ENCODE measurements around the gene IL31.
"Not testable (repeated sequence)": the region's sequence is repeated elsewhere in the genome, so short reads cannot be mapped to it uniquely, and the experiment has no call there.

IL31 gene

DNA sequence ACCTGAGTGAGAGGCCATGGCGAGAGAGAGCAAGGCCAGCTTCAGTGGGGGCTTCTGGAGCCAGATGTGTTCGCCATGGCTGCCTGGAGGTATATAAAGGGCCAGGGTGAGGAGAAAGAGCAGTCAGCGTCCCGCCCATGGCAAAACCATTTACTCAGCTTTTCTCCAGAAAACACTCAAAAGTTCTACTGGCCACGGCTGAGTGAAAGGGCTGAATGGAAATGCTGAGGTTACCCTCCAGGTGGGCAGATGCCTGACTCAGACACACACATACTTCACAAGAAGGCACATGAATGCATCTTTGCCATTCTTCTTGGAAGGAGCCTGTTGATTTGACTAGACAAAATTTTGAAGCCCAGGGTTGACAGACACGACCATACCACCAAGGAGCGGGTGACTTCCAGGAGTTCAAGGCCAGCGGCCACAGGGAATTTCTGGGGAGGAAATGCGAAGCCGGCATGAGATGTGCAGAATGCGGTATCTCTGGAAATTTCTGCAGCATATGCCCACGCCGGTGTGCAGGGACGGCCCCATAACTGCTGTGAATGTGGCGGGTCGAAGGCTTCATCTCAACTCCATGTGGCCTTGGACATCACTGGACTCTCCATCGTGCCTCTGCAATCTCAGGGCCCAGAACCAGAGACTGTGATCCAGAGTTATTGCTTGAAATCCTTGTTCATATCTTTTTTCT is at the start of gene IL31:
Gene IL31, minus strand, starts transcription at position 67 of the 691 bp plus-strand sequence. Its CDS starts 49 bp downstream, at position 18.
- DNase-seq (ENCODE audit: low read depth in 1 of 2, low spot score in 1 of 2) = no peak
- in situ Hi-C loops (cut with HindIII; ENCODE audit: low pct_unique_long_range_greater_than_20kb, low sequenced_read_pairs) = no loop called here
- TF ChIP-seq JUND (IDR thresholded peaks at IDR 0.05; ENCODE audit: low read depth) = no peak

DNA sequence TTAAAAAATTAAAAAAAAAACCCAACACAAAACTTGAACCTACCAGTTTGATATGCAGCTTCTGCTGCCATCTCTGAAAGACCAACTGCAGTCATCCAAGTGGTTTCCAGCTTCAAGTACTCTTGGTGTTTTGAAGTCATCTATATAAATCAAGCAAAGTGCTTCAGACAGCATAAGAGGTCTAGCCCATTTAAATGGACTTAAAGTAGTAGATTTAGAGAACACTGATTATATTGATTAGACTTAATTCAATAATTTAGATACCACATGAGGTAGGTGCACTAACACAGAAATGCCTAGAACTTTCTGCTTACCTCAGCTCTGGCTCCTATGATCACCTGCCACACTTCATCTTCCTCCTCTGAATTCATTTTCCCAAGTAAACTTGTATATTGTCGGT is 42.4 kb upstream of the IL31 start:
- no peak for TF ChIP-seq JUND (IDR thresholded peaks at IDR 0.05; ENCODE audit: low read depth)
- in situ Hi-C loops (cut with HindIII; ENCODE audit: low pct_unique_long_range_greater_than_20kb, low sequenced_read_pairs) = no loop called here
- no peak for DNase-seq (ENCODE audit: low read depth in 1 of 2, low spot score in 1 of 2)

DNA sequence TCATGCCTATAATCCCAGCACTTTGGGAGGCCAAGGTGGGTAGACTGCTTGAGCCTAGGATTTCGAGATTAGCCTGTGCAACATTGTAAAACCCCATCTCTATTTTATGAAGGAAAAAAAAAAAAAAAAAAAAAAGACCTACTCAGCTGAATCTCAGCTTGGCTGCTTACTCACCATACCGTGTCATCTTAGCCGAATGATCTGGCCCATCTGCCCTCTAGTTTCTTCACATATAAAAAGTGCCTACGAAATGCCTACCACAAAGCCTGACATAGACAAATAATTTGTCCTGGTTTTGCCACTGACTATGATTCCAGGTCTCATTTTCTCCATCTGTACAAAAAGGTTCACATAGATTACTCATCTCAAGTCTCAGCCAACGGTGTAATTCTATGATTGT is 41.8 kb upstream of the IL31 start:
- no peak for TF ChIP-seq JUND (IDR thresholded peaks at IDR 0.05; ENCODE audit: low read depth)
- in situ Hi-C loops (cut with HindIII; ENCODE audit: low pct_unique_long_range_greater_than_20kb, low sequenced_read_pairs) = no loop called here

DNA sequence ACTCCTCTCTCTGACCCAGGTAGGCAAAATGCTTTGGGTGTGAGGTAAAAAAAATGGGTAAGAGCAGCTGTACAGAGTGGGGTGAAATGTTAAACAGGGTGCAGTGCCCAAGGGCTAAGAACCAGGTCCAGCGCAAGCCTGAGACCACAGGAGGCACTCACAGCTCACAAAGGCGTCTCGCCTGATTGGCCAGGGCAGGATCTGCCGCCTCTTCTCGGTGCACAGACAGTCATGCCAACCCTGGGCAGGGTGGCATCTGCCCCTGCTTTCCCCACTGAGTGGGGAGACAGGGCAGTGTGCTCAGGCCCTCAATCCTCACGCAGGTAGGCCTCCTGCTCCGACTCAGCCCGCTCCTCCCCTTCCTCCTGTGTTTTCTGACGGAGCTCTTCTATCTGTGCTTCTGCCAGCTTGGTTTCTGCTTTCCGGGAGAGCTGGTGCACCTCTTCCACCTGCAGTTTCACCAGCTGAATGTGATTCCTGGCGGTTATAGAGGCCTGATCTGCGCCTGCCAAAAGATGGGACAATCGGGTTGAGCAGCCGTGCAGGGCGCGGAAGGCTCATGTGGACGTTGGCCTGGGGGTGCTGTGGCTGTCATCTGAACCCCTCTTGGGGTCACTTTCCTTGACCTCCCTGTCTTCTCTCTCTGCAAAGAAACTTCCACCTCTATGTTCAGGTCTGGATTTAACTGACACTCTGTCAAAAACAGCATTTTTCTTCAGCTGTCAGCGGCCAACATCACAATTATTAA is 34.2 kb upstream of the IL31 start:
- in situ Hi-C loops (cut with HindIII; ENCODE audit: low pct_unique_long_range_greater_than_20kb, low sequenced_read_pairs) = no loop called here
- no peak for TF ChIP-seq JUND (IDR thresholded peaks at IDR 0.05; ENCODE audit: low read depth)
- DNase-seq (ENCODE audit: low read depth in 1 of 2, low spot score in 1 of 2) = no peak

More for the DNA sequence above, 41.8 kb upstream of the IL31 start:
- no peak for DNase-seq (ENCODE audit: low read depth in 1 of 2, low spot score in 1 of 2)

DNA sequence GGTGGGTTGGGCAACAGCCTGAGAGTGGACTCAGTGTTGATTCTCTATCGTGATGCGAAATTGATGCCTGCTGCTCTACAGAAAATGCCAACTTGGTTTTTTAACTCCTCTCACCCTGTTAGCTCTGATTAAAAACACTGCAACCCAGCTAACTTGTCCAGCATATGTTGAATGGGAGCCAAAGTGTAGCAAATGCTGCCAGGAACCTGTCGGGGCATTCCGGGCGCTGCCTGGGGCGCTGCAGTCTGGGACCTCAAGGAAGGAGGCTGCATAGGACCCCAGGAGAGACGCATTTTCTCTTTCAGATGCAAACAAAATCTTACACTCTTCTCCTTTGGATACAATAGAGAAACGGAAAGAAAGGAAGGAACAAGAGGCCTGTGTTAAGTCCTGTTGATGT is 33.4 kb upstream of the IL31 start:
- in situ Hi-C loops (cut with HindIII; ENCODE audit: low pct_unique_long_range_greater_than_20kb, low sequenced_read_pairs) = no loop called here
- no peak for TF ChIP-seq JUND (IDR thresholded peaks at IDR 0.05; ENCODE audit: low read depth)
- DNase-seq (ENCODE audit: low read depth in 1 of 2, low spot score in 1 of 2) = no peak

DNA sequence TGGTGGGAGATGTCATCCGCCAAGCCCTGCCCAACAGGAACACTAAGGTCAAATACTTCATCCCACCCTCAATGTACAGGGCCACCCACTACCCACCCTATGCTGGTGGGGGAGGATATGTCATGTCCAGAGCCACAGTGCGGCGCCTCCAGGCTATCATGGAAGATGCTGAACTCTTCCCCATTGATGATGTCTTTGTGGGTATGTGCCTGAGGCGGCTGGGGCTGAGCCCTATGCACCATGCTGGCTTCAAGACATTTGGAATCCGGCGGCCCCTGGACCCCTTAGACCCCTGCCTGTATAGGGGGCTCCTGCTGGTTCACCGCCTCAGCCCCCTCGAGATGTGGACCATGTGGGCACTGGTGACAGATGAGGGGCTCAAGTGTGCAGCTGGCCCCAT is 33.0 kb upstream of the IL31 start:
- TF ChIP-seq JUND (IDR thresholded peaks at IDR 0.05; ENCODE audit: low read depth) = no peak
- in situ Hi-C loops (cut with HindIII; ENCODE audit: low pct_unique_long_range_greater_than_20kb, low sequenced_read_pairs) = no loop called here
- DNase-seq (ENCODE audit: low read depth in 1 of 2, low spot score in 1 of 2) = no peak

DNA sequence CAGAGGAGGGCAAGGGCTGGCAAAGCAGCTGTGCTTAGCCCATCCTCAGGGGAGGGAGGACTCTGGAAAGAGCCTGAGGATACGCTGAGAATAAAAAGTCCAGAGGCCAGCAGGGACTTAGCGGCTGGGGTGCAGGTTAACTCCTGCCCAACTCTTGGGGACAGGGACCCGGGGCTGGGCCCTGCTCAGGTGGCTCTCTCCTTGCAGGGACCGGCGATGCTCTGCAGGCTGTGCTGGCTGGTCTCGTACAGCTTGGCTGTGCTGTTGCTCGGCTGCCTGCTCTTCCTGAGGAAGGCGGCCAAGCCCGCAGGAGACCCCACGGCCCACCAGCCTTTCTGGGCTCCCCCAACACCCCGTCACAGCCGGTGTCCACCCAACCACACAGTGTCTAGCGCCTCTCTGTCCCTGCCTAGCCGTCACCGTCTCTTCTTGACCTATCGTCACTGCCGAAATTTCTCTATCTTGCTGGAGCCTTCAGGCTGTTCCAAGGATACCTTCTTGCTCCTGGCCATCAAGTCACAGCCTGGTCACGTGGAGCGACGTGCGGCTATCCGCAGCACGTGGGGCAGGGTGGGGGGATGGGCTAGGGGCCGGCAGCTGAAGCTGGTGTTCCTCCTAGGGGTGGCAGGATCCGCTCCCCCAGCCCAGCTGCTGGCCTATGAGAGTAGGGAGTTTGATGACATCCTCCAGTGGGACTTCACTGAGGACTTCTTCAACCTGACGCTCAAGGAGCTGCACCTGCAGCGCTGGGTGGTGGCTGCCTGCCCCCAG is 32.3 kb upstream of the IL31 start:
- in situ Hi-C loops (cut with HindIII; ENCODE audit: low pct_unique_long_range_greater_than_20kb, low sequenced_read_pairs) = no loop called here
- TF ChIP-seq JUND (IDR thresholded peaks at IDR 0.05; ENCODE audit: low read depth) = no peak
- DNase-seq (ENCODE audit: low read depth in 1 of 2, low spot score in 1 of 2) = peak in 1 of 2 experiments; percentile 30

DNA sequence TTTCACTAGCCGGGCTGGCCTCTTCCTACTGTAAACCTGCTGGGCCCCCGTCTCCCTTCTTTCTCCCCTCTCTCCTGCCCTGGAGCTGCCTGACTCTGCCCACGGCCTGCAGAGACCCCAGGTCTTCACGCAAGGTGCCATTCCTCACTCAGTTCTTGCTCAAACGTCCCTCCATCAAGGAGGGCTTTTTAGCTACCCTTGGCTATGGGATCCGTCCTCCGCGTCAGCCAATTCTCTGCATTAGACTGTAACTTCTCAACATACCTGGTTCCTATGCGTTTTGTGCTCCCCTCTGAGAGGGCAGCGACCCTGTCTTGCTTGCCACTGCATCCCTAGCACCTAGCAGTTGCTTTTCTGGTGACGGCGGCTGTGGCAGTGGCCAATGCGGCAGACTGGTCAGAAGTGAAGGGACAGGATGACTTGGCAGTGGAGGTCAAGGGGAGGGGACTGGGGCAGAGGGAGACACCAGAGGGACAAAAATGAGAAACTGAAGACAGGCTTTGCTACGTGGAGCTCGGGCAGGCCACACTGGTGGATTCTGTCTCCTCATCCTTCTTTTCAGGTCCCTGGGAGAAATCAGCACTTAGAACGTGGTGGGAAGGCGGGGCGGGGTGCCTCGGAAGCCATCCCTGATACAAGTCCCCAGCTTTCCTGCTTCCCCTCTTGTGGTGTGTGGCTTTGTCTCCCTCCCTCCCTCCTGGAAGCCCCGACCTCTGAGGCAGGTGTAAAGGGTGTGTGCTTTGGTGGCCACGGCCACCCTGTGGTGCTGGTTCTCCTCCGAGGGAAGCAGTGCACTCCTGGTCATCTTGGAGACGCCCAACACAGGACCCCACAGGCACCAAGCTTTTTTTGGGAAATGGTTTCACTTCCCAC is 31.3 kb upstream of the IL31 start:
- DNase-seq (ENCODE audit: low read depth in 1 of 2, low spot score in 1 of 2) = no peak
- in situ Hi-C loops (cut with HindIII; ENCODE audit: low pct_unique_long_range_greater_than_20kb, low sequenced_read_pairs) = no loop called here
- no peak for TF ChIP-seq JUND (IDR thresholded peaks at IDR 0.05; ENCODE audit: low read depth)

DNA sequence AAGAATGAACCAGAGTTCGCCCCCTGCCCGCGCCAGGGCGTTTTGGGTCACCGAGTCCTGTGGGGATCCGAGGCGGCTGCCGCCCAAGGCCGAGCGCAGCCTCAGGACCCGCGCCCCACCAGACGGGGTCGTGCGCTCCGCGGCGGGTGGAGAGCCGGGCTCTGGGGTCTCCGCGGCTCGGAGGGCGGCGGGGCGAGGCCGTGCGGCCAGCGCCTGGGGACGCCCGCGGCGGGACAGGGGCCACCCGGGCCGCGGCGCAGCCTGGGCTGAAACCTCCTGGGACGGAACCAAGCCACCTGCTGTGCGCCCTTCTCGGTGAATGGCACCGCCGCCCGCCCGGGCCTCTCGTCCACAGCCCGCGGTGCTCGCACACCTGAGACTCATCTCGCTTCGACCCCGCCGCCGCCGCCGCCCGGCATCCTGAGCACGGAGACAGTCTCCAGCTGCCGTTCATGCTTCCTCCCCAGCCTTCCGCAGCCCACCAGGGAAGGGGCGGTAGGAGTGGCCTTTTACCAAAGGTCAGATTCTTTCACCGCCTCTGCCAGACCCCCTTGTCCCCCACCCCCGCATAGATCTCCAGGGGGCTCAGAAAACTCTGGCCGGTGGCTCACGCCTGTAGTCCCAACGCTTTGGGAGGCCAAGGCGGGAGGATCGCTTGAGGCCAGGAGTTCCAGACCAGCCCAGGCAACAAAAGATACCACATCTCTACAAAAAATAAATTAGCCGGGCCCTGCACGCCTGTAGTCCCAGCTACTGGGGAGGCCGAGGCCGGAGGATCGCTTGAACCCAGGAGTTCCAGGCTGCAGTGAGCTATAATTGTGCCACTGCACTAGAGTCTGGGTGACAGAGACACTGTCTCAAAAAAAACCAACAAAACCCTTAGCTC is 30.4 kb upstream of the IL31 start:
- in situ Hi-C loops (cut with HindIII; ENCODE audit: low pct_unique_long_range_greater_than_20kb, low sequenced_read_pairs) = no loop called here
- DNase-seq (ENCODE audit: low read depth in 1 of 2, low spot score in 1 of 2) = no peak

DNA sequence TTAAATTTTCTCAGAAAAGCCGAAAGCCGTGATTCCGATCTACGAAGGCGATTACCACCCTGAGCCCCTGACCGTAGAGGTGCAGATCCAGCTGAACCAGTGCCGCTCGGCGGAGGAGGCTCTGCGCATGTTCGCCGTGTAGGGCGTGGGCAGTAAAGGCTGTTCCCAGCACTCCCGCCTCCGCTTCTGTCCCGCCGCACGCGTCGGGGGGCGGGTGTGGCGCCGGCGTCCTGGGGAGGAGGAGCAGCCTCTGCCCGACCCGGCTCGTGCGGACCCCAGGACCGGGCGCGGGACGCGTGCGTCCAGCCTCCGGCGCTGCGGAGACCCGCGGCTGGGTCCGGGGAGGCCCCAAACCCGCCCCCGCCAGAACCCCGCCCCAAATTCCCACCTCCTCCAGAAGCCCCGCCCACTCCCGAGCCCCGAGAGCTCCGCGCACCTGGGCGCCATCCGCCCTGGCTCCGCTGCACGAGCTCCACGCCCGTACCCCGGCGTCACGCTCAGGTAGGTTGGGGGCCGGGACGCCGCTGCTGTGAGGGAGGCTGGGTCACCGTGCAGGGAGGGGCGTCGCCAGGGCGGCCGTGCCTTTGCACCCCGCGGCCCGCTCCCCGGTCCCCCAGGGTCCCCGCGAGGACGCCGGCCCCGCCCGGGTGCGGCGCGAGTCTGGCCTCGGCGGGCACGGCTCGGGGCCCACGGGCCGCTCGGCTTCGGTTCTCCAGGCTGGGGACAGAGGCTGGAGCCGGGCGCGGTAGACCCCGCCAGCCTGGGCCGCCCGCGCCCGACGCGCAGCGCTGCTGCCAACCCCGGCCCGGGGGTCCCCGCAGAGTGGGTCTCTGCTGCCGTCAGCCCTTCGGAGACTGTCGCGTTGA is 29.5 kb upstream of the IL31 start, which contains the start of gene B3GNT4:
Gene B3GNT4, plus strand, starts transcription at position 409 of the 866 bp plus-strand sequence. CDS start 910 bp downstream, outside the sequence.
- no peak for TF ChIP-seq JUND (IDR thresholded peaks at IDR 0.05; ENCODE audit: low read depth)
- peak; percentile 87 to 93 for DNase-seq (ENCODE audit: low read depth in 1 of 2, low spot score in 1 of 2)
- in situ Hi-C loops (cut with HindIII; ENCODE audit: low pct_unique_long_range_greater_than_20kb, low sequenced_read_pairs) = no loop called here

More for the DNA sequence above, 30.4 kb upstream of the IL31 start:
- no peak for TF ChIP-seq JUND (IDR thresholded peaks at IDR 0.05; ENCODE audit: low read depth)

DNA sequence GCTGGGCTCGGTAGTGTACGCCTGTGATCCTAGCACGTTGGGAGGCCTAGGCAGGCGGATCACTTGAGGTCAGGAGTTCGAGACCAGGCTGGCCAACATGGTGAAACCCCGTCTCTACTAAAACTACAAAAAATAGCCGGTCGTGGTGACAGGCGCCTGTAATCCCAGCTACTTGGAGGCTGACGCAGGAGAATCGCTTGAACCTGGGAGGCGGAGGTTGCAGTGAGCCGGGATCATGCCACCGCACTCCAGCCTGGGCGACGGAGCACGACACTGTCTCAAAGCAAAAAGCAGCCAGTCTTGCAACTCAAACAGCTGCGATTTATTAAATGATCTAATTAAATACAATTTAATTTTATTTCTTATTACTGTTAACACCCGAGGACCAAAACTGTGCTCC is 28.8 kb upstream of the IL31 start:
- in situ Hi-C loops (cut with HindIII; ENCODE audit: low pct_unique_long_range_greater_than_20kb, low sequenced_read_pairs); DNase-seq (ENCODE audit: low read depth in 1 of 2, low spot score in 1 of 2): not testable (repeated sequence)

Measured in T47D (cell line).